Spleen (tissue), 7 donors: ENCODE measurements around the gene KLC4.

Source experiments
- CTCF ChIP-seq, 11 experiments: fragments of 200-600 bp in 7 of 11; fragments of 450-650 bp in 4 of 11; sonication (generic) in 4 of 11; IDR thresholded peaks in 8 of 11; conservative IDR thresholded peaks in 3 of 11; 1 replicate in 7 of 11; 2 replicates in 4 of 11; pipeline versions ENCODE4 v1.4.0 to v1.8.0; 2016 to 2021; ENCODE audit warnings: antibody characterized with exemption in 11 of 11, inconsistent platforms in 4 of 11, mild to moderate bottlenecking in 1 of 11
- POLR2A ChIP-seq, 3 donors: fragments of 450-650 bp; IDR thresholded peaks; one replicate each; pipeline ENCODE4 v1.5.1; 2017; ENCODE audit warnings: antibody characterized with exemption in 3 of 3, mild to moderate bottlenecking in 1 of 3
- POLR2AphosphoS5 ChIP-seq, 3 donors: sonication (generic); formaldehyde crosslinking; IDR thresholded peaks; one replicate each; pipeline ENCODE4 v1.5.1; 2017; ENCODE audit warnings: antibody characterized with exemption in 3 of 3
- donor health status: DM: no; HTN: no; CAD: no; lungs with moderate emphysema.
- donor health status: DM: no; HTN: no; CAD: no.
- donor health status: DM: no; HTN: no; CAD: no.

GRCh38 chr6:43052225-43052841 is 7.1 kb upstream of the KLC4 start:
- TF ChIP-seq CTCF (IDR thresholded peaks at IDR 0.05 in 8 of 11, conservative IDR thresholded peaks at IDR 0.05 in 3 of 11) (no peak), POLR2A (IDR thresholded peaks at IDR 0.05) (no peak), POLR2AphosphoS5 (IDR thresholded peaks at IDR 0.05) (peak in 1 of 3 donors; percentile 19)
